ENCODE measurements around the gene TENM4.

DNA sequence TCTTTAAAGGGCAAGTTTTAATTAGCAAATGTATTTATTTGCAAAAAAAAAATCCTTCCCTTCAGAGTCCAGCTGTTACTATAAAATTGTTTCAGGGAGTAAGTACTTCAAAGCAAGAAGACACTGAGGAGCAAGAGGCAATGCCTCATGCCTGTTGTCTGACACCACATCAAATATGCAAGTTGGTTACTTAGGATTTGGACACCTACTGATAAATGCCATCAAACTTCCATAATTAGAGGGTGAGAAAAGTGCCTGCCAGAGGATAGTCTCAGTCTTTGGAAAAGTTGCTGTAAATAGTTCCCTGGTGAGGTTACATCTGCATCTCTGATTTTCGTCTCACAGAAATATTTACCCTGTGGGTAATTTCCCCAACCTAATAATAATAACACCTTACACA is 4.1 kb upstream of the TENM4 start:
- TF ChIP-seq CTCF (IDR thresholded peaks at IDR 0.05; ENCODE audit: poor library complexity, severe bottlenecking) (no peak), TAF1 (IDR thresholded peaks at IDR 0.05; ENCODE audit: low read depth) (no peak), RAD21 (conservative IDR thresholded peaks at IDR 0.05) (no peak)
